ENCODE results near the gene ALG6. TPM values are rescaled to one million over a fixed set of nuclear protein-coding genes. Genes with fewer than 3 reads are reported as not detected.

The ALG6 gene
- polyA plus RNA-seq, 1 experiment, result 3.1 TPM

GRCh38 chr1:63326106-63326472 lies 41.3 kb upstream of the ALG6 start:
- Histone ChIP-seq H3K27me3 (ENCODE audit: control insufficient read depth, insufficient read depth, low read length) (peaks cover 61% of the 10 kb centered on the region), H3K4me3 (ENCODE audit: low read depth, low read length) (no peak overlapping the region), H3K36me3 (ENCODE audit: control insufficient read depth, insufficient read depth, low read length) (no peaks in the 10 kb centered on the region)
- DNase-seq (ENCODE audit: low read depth), result no peak
- CTCF ChIA-PET, result interaction anchor here (0.5 to 2.5 kb wide), 6 partner anchors 10 to 491 kb away, joined by 3 to 10 read pairs (median 4); no protein-coding TSS in a partner anchor
- POLR2A ChIA-PET, result no interaction called here
- TF ChIP-seq, protein P1, sequence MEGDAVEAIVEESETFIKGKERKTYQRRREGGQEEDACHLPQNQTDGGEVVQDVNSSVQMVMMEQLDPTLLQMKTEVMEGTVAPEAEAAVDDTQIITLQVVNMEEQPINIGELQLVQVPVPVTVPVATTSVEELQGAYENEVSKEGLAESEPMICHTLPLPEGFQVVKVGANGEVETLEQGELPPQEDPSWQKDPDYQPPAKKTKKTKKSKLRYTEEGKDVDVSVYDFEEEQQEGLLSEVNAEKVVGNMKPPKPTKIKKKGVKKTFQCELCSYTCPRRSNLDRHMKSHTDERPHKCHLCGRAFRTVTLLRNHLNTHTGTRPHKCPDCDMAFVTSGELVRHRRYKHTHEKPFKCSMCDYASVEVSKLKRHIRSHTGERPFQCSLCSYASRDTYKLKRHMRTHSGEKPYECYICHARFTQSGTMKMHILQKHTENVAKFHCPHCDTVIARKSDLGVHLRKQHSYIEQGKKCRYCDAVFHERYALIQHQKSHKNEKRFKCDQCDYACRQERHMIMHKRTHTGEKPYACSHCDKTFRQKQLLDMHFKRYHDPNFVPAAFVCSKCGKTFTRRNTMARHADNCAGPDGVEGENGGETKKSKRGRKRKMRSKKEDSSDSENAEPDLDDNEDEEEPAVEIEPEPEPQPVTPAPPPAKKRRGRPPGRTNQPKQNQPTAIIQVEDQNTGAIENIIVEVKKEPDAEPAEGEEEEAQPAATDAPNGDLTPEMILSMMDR (IDR thresholded peaks at IDR 0.05; ENCODE audit: insufficient read depth, low read depth, low read length), result no peak

- CTCF ChIA-PET, result interaction anchor here (0.5 to 2.5 kb wide), 11 partner anchors 9 to 491 kb away, joined by 3 to 10 read pairs (median 5); no protein-coding TSS in a partner anchor
- Histone ChIP-seq H3K27me3 (ENCODE audit: control insufficient read depth, insufficient read depth, low read length) (peaks cover 58% of the 10 kb centered on the region), H3K4me3 (ENCODE audit: low read depth, low read length) (no peak overlapping the region), H3K36me3 (ENCODE audit: control insufficient read depth, insufficient read depth, low read length) (no peaks in the 10 kb centered on the region)
- POLR2A ChIA-PET, result no interaction called here
- TF ChIP-seq, protein P1 (IDR thresholded peaks at IDR 0.05; ENCODE audit: insufficient read depth, low read depth, low read length), result no peak
- DNase-seq (ENCODE audit: low read depth), result no peak
These were observed 40.7 kb upstream of the ALG6 start for GRCh38 chr1:63326473-63327380.

GRCh38 chr1:63327417-63328054 lies 39.9 kb upstream of the ALG6 start:
- no peaks in the 10 kb centered on the region for H3K36me3 ChIP-seq (ENCODE audit: control insufficient read depth, insufficient read depth, low read length)
- no peak overlapping the region for H3K4me3 ChIP-seq (ENCODE audit: low read depth, low read length)
- peaks cover 53% of the 10 kb centered on the region for H3K27me3 ChIP-seq (ENCODE audit: control insufficient read depth, insufficient read depth, low read length)
- TF ChIP-seq, protein P1 (IDR thresholded peaks at IDR 0.05; ENCODE audit: insufficient read depth, low read depth, low read length), result peak; percentile 78
- CTCF ChIA-PET, result interaction anchor here (0.6 to 2.5 kb wide), 11 partner anchors 8 to 978 kb away, joined by 3 to 10 read pairs (median 5); no protein-coding TSS in a partner anchor
- POLR2A ChIA-PET, result no interaction called here
- no peak for DNase-seq (ENCODE audit: low read depth)

DNA sequence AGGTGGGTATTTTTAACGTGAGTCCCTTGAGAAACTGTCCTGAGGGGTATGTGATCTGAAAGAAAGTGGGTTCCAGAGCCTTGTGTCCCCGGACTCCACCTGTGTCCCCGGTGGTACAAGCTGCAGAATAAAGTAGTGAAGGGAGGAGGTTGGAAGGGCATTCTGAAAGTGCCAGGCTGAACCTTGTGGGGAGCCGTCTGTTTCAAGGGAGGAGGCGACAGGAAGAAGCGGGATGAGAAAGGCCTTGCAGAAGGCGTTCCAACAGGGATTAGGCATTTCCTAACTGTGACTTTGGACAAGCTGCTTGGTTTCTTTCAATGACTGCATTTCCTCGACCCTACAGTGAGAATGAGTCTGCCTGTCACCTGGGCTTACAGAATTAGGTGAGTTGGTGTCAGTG lies 39.3 kb upstream of the ALG6 start:
- POLR2A ChIA-PET, result no interaction called here
- no peak overlapping the region for H3K4me3 ChIP-seq (ENCODE audit: low read depth, low read length)
- CTCF ChIA-PET, result interaction anchor here (0.6 to 2.5 kb wide), 6 partner anchors 9 to 200 kb away, joined by 3 to 9 read pairs (median 5); no protein-coding TSS in a partner anchor
- TF ChIP-seq, protein P1 (IDR thresholded peaks at IDR 0.05; ENCODE audit: insufficient read depth, low read depth, low read length), result no peak
- no peaks in the 10 kb centered on the region for H3K36me3 ChIP-seq (ENCODE audit: control insufficient read depth, insufficient read depth, low read length)
- DNase-seq (ENCODE audit: low read depth), result no peak
- peaks cover 53% of the 10 kb centered on the region for H3K27me3 ChIP-seq (ENCODE audit: control insufficient read depth, insufficient read depth, low read length)

GRCh38 chr1:63328781-63329180 lies 38.6 kb upstream of the ALG6 start:
- no peak overlapping the region for H3K4me3 ChIP-seq (ENCODE audit: low read depth, low read length)
- CTCF ChIA-PET, result interaction anchor here (0.6 to 2.5 kb wide), 7 partner anchors 8 to 200 kb away, joined by 3 to 9 read pairs (median 5); no protein-coding TSS in a partner anchor
- POLR2A ChIA-PET, result no interaction called here
- H3K27me3 ChIP-seq (ENCODE audit: control insufficient read depth, insufficient read depth, low read length), result peaks cover 49% of the 10 kb centered on the region
- no peak for DNase-seq (ENCODE audit: low read depth)
- TF ChIP-seq, protein P1 (IDR thresholded peaks at IDR 0.05; ENCODE audit: insufficient read depth, low read depth, low read length), result no peak
- H3K36me3 ChIP-seq (ENCODE audit: control insufficient read depth, insufficient read depth, low read length), result no peaks in the 10 kb centered on the region

Measured in BJ (cell line).